Nephron progenitor cell (in vitro differentiated cells): ENCODE measurements around the gene LRP8.

Source experiments
- DNase-seq: peaks from one replicate; pipeline ENCODE4 v3.0.0; 2021
- H3K27ac Mint-ChIP-seq: 2 replicates; pipeline ENCODE4 v1.8.0; 2021; ENCODE audit warnings: mild to moderate bottlenecking, moderate library complexity, mixed read lengths
- H3K27me3 Mint-ChIP-seq: 2 replicates; pipeline ENCODE4 v1.8.0; 2021; ENCODE audit warnings: mild to moderate bottlenecking, low read depth, mixed read lengths; ENCODE audit not compliant: poor library complexity
- H3K36me3 Mint-ChIP-seq: 2 replicates; pipeline ENCODE4 v1.8.0; 2021; ENCODE audit warnings: low read depth, mixed read lengths
- H3K4me1 Mint-ChIP-seq: 2 replicates; pipeline ENCODE4 v1.8.0; 2021; ENCODE audit warnings: mixed read lengths
- H3K4me3 Mint-ChIP-seq: 2 replicates; pipeline ENCODE4 v1.8.0; 2021; ENCODE audit warnings: mild to moderate bottlenecking, moderate library complexity, mixed read lengths
- H3K9me3 Mint-ChIP-seq: 2 replicates; pipeline ENCODE4 v1.8.0; 2021; ENCODE audit warnings: mild to moderate bottlenecking, moderate library complexity, mixed read lengths
- TF ChIP-seq, protein P1 (sequence below): fragments of 200-600 bp; sonication (generic); IDR thresholded peaks from 2 replicates; pipeline ENCODE4 v1.5.0; 2021; ENCODE audit warnings: antibody characterized with exemption

LRP8 gene

DNA sequence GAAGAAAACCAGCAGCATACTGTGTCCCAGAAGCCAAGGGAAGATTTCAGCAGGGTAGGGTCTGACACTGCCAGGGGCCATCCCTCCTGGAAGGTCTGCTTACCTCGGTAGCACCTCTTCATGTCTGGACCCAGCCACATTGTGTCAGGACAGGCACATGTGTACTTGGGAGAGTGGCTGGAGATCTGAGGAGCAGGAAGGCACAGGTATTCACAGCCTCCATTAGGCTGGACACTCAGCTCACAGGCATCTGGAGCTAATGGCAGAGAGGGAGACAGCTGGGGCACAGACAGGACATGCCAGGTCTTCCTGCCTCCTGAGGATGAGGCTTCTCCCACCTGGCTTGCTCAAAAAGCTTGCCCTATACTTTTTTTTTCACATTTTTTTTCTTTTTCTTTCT, 69.7 kb downstream of the LRP8 start:
- H3K27ac Mint-ChIP-seq: no peak overlapping the region
- H3K36me3 Mint-ChIP-seq: peaks cover 24% of the 10 kb centered on the region
- H3K4me3 Mint-ChIP-seq: no peak overlapping the region
- TF ChIP-seq, protein P1, sequence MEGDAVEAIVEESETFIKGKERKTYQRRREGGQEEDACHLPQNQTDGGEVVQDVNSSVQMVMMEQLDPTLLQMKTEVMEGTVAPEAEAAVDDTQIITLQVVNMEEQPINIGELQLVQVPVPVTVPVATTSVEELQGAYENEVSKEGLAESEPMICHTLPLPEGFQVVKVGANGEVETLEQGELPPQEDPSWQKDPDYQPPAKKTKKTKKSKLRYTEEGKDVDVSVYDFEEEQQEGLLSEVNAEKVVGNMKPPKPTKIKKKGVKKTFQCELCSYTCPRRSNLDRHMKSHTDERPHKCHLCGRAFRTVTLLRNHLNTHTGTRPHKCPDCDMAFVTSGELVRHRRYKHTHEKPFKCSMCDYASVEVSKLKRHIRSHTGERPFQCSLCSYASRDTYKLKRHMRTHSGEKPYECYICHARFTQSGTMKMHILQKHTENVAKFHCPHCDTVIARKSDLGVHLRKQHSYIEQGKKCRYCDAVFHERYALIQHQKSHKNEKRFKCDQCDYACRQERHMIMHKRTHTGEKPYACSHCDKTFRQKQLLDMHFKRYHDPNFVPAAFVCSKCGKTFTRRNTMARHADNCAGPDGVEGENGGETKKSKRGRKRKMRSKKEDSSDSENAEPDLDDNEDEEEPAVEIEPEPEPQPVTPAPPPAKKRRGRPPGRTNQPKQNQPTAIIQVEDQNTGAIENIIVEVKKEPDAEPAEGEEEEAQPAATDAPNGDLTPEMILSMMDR: no peak
- peaks cover 16% of the 10 kb centered on the region for H3K4me1 Mint-ChIP-seq
- no peak for DNase-seq
- H3K27me3 Mint-ChIP-seq: peaks cover under 1% of the 10 kb centered on the region
- no peaks in the 10 kb centered on the region for H3K9me3 Mint-ChIP-seq

DNA sequence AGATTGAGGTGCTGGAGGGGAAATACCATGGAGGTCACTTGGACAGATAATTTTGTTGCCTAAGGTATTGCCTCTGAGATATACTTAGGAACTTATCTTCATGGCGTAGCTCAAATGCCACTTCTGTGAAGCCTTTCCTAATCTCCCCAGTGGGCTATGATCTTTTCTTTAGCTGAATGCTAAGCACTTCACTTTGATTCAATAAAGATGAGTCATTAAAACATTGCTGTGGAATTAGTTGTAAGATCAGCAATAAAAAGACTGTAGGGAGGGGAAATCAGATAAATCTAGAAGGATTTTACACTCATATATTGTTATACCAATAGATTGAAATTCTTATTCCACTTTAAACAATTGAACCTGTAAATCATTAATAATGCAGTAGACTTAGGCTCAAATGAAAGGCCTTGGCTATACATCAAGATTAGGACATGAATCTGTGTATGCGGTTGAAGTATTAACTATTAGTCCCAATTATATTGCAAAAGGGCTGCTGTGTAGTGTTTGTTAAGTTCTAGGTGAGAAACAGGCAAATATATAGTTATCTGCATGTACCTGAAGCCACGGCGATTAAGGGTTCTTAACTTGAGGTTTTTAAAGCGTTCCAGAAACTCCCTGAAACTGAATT, 70.3 kb downstream of the LRP8 start:
- peaks cover 28% of the 10 kb centered on the region for H3K36me3 Mint-ChIP-seq
- TF ChIP-seq, protein P1: no peak
- no peak overlapping the region for H3K4me3 Mint-ChIP-seq
- DNase-seq: no peak
- H3K27me3 Mint-ChIP-seq: no peaks in the 10 kb centered on the region
- H3K4me1 Mint-ChIP-seq: peaks cover 16% of the 10 kb centered on the region
- H3K9me3 Mint-ChIP-seq: no peaks in the 10 kb centered on the region
- no peak overlapping the region for H3K27ac Mint-ChIP-seq

DNA sequence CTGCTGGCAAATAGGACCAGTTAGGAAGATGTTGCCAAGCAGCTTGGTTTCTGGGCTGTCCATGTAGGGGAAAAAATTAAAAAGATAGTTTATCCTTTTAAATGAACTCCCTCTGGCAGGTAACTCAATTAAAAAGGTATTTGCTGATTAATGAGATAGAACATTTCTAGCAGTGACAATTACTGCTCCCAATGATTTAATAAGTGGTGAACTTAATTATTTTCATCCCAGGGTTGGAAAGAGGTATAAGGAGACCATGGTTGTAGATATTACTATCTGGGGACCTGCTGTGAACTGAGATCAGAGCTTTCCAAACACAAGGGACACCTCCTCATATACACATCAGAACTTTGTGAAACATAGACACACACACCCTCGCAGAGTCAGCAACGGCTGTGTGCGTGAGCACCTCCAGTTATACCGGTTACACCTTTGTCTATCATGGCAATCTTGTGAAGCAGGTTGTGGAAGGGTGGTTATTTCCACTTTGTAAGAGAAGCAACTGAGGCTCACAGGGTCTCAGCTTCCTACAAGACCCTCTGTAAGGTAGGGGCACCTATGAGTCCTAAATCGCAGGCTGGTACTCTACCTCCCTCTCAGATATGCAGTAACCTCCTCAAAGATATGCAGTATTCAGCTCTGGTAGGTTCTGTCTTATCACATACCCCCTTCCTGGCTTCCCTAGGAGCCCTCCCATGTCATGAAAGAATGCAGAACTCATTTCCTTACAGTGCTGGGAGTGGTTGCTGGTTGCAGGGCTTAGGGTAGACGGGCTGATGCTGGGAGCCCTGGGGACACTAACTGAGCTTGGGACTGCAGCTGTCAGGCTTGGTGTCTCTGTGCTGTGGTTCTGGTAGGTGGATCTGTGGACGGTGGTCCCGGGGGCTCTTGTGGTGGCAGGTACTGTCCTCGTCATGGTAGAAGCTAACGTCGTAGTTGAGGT, 71.1 kb downstream of the LRP8 start:
- peaks cover 32% of the 10 kb centered on the region for H3K36me3 Mint-ChIP-seq
- TF ChIP-seq, protein P1: no peak
- H3K9me3 Mint-ChIP-seq: no peaks in the 10 kb centered on the region
- H3K27ac Mint-ChIP-seq: no peak overlapping the region
- no peak for DNase-seq
- no peak overlapping the region for H3K4me3 Mint-ChIP-seq
- H3K27me3 Mint-ChIP-seq: no peaks in the 10 kb centered on the region
- H3K4me1 Mint-ChIP-seq: peaks cover 16% of the 10 kb centered on the region

DNA sequence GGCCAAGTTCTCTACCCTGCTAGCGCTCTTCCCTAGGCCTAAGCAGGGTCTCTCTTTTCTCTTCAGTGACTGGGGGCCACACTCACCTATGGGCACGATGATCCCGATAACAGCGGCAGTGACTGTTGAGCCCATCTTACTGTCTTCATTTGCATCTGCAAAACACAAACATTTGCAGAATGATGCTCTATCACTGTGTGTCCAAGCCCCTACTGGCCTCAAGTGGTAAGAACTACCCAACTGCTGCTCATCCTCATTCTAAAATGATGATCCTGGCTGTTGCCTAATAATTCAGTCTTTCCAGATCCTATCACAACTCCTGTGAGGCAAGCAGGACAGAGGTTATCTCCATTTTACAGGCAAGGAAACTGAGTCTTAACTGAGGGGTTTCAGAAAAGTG, 72.8 kb downstream of the LRP8 start:
- H3K9me3 Mint-ChIP-seq: no peaks in the 10 kb centered on the region
- peaks cover 16% of the 10 kb centered on the region for H3K4me1 Mint-ChIP-seq
- DNase-seq: no peak
- H3K36me3 Mint-ChIP-seq: peaks cover 39% of the 10 kb centered on the region
- TF ChIP-seq, protein P1: no peak
- peak overlapping the region; percentile 34 for H3K27ac Mint-ChIP-seq
- no peak overlapping the region for H3K4me3 Mint-ChIP-seq
- H3K27me3 Mint-ChIP-seq: no peaks in the 10 kb centered on the region

DNA sequence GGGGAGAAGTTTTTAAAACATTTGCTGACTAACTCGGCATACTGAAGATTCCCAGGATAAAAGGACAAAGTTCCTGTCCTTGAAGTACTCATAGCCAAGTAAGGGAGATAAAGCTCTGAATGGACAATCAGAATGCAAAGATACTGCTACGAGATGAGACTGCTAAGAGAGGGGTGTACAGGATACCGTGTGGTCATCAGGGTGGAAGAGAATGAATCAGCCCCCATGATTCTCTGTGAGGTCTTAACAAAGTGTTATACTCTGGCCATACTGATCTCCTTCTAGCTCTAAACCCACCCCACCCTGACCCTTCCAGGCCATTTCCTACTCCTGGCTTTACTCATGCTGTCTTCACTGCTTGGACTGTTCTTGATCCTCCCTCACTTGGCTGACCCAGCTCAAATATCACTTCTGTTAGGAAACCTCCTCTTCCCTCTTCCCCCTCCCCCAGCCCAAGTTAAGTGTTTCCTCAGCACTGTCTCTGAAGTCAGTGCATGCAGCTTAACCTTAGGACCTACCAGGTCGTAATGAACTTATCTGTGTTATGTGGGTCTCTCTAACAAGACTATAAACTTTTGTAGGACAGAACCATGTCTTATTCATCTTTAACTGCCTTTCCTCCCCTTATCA, 73.7 kb downstream of the LRP8 start:
- H3K4me3 Mint-ChIP-seq: no peak overlapping the region
- H3K36me3 Mint-ChIP-seq: peaks cover 43% of the 10 kb centered on the region
- H3K27ac Mint-ChIP-seq: peak overlapping the region; percentile 92
- peaks cover 22% of the 10 kb centered on the region for H3K4me1 Mint-ChIP-seq
- no peaks in the 10 kb centered on the region for H3K27me3 Mint-ChIP-seq
- H3K9me3 Mint-ChIP-seq: no peaks in the 10 kb centered on the region
- no peak for DNase-seq
- TF ChIP-seq, protein P1: no peak
